ENCODE results near the gene ZNF592.

The ZNF592 gene

GRCh38 chr15:84831613-84832012, 83.2 kb downstream of the ZNF592 start:
- DNase-seq = no peak

- no peak for DNase-seq
These were observed 84.2 kb downstream of the ZNF592 start for GRCh38 chr15:84832448-84833040.

- no peak for DNase-seq
These were observed 85.2 kb downstream of the ZNF592 start for GRCh38 chr15:84833447-84834228.

- no peak for DNase-seq
These were observed 86.0 kb downstream of the ZNF592 start for GRCh38 chr15:84834229-84834955.

- DNase-seq = no peak
These were observed 86.6 kb downstream of the ZNF592 start for GRCh38 chr15:84834969-84835368.

- DNase-seq = no peak
These were observed 87.4 kb downstream of the ZNF592 start for GRCh38 chr15:84835661-84836337.

GRCh38 chr15:84836844-84837243, 88.5 kb downstream of the ZNF592 start:
- DNase-seq = no peak

GRCh38 chr15:84839714-84840113, 91.3 kb downstream of the ZNF592 start:
- DNase-seq = no peak

- DNase-seq = no peak
These were observed 91.9 kb downstream of the ZNF592 start for GRCh38 chr15:84840255-84840654.

- DNase-seq = no peak
These were observed 92.5 kb downstream of the ZNF592 start for GRCh38 chr15:84840741-84841429.

- DNase-seq = no peak
These were observed 94.4 kb downstream of the ZNF592 start for GRCh38 chr15:84842781-84843180.

GRCh38 chr15:84844964-84845363, 96.6 kb downstream of the ZNF592 start:
- DNase-seq = no peak

GRCh38 chr15:84845631-84846030, 97.2 kb downstream of the ZNF592 start:
- DNase-seq = peak; percentile 57

- DNase-seq = no peak
These were observed 97.9 kb downstream of the ZNF592 start for GRCh38 chr15:84846269-84846668.

- no peak for DNase-seq
These were observed 99.0 kb downstream of the ZNF592 start for GRCh38 chr15:84847382-84847781.

- DNase-seq = no peak
These were observed 103.8 kb downstream of the ZNF592 start for GRCh38 chr15:84852212-84852611.

GRCh38 chr15:84855136-84855535, 106.7 kb downstream of the ZNF592 start:
- peak; percentile 8 for DNase-seq

- DNase-seq = no peak
These were observed 107.4 kb downstream of the ZNF592 start for GRCh38 chr15:84855765-84856164.

Data from NCI-H2171 treated with DMSO at 0.1 percent for 48 hours (cell line).